Erythroblast (primary cell): Measurements from ENCODE around the gene FNDC3B.

Experiments
- GATA1 ChIP-seq: IDR thresholded peaks from 2 replicates; pipeline ENCODE4 v1.6.1; 2011; ENCODE audit warnings: low read depth, mild to moderate bottlenecking, control low read depth, low read length, moderate library complexity
- POLR2A ChIP-seq: IDR thresholded peaks from 2 replicates; pipeline ENCODE4 v1.6.1; 2011; ENCODE audit warnings: mild to moderate bottlenecking, low read length

DNA sequence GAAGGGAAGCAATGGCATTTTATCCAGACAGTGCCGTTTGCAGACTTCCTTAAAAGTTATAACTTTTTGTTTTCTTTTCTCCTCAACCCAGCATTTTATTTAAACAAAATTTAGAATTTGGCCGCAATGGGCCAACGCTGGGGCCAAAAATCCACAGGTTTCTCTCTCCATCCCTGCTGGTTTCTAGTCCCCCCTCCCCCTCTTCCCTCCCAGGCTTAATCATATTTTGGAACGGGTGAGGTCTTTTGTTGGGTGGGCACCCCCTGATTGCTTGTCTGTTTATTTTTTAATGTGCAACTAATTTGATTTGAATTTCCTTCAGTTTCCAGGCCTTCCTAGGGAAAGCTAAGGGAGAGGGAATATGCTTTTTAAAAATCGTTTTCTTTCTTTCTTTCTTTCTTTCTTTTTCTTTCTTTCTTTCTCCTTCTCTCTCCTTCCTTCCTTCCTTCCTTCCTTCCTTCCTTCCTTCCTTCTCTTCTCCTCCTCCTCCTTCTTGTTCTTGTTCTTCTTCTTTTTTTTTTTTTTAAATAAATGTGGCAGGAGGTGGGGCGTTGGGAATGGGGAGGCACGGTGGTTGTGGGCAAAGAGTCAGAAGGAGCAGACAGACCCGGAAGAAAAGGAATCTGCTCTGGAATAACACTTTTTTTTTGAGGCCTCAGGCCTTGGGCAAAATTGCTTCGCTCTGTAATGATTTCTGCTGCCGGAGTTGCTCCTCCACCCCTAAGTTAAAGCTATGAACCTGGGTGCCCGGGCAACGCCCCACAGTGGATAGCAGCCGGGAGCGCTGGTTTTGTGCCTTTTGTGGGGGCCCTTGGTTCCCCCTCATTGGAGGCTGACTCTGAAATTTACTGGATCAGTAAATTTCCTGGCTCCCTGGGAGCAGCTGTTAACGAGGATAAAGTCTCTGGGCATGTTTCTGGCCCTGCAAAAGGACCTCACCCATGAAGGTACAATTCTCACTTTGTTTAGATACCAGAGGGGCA, 1.9 kb downstream of the FNDC3B start:
- TF ChIP-seq POLR2A (no peak), GATA1 (no peak)
